ENCODE data around the gene PVRIG. TPM values are rescaled to one million over a fixed set of nuclear protein-coding genes. Genes with fewer than 3 reads are reported as not detected.
"Not testable (repeated sequence)": the region's sequence is repeated elsewhere in the genome, so short reads cannot be mapped to it uniquely, and the experiment has no call there.

Gene PVRIG
- total RNA-seq, 1 experiment from 2014 or later, result 0.70 TPM

- H3K36me3 Mint-ChIP-seq (ENCODE audit: insufficient read depth in 1 of 3, low read depth in 3 of 3), result peaks cover 4 to 17% (median 8%) of the 10 kb centered on the region in 3 experiments; a peak in 6 of 7 replicates
These were observed 20.2 kb downstream of the PVRIG start for GRCh38 chr7:100239975-100240374.

DNA sequence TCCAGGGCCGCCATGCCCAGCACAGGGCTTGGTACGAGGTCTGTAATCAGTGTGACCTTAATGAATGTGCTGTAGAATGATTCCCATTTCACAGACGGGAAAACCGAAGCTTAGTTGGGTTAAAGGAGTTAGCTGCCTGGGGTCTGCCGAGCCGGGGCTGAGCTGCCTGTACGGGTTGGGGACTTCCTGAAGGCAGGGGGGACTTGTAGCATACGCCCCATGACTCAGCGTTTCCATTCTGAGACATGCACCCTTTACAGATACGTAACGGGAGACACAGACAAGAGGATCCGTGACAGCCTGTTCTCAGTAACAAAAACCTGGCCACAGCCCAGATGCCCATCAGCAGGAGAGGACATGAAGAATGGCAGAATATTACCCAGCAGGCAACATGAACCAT is 23.6 kb downstream of the PVRIG start:
- not testable (repeated sequence) for H3K9ac ChIP-seq (ENCODE audit: extremely low read depth, insufficient read length, low read length); H3K9me3 Mint-ChIP-seq; H3K79me2 ChIP-seq (ENCODE audit: insufficient read depth, low read length); H3K79me1 ChIP-seq (ENCODE audit: insufficient read depth, low read depth, low read length, poor library complexity, severe bottlenecking); H3K4me2 ChIP-seq (ENCODE audit: insufficient read depth, insufficient read length, low read length); H3K18ac ChIP-seq (ENCODE audit: insufficient read length, low read depth, low read length); H2BK120ac ChIP-seq (ENCODE audit: low read depth, low read length, poor library complexity, severe bottlenecking); H3K27me3 ChIP-seq (ENCODE audit: insufficient read depth, low read length); H3K4ac ChIP-seq (ENCODE audit: low read depth, low read length); H3K27me3 Mint-ChIP-seq (ENCODE audit: low read depth); H3K27ac ChIP-seq (ENCODE audit: insufficient read length, low read depth, low read length); H2BK20ac ChIP-seq (ENCODE audit: low read depth, low read length, poor library complexity, severe bottlenecking); H2AFZ ChIP-seq (ENCODE audit: low read length); H3K9me3 ChIP-seq (ENCODE audit: control insufficient read depth, low read depth, low read length); H3T11ph ChIP-seq (ENCODE audit: low read length); H4K20me1 ChIP-seq (ENCODE audit: control insufficient read depth, insufficient read depth, insufficient read length); H2AK5ac ChIP-seq (ENCODE audit: insufficient read length, low read length); H3K56ac ChIP-seq (ENCODE audit: insufficient read length, low read depth, low read length); DNase-seq; H3K23ac ChIP-seq (ENCODE audit: insufficient read length, low read depth, low read length); H3K23me2 ChIP-seq (ENCODE audit: insufficient read length, low read depth, low read length, poor library complexity, severe bottlenecking); H2BK5ac ChIP-seq (ENCODE audit: insufficient read length, low read length); H4K5ac ChIP-seq (ENCODE audit: insufficient read length, low read depth, low read length); H4K91ac ChIP-seq (ENCODE audit: insufficient read length, low read depth, low read length); H3K14ac ChIP-seq (ENCODE audit: insufficient read depth, low read length); H3K4me1 ChIP-seq (ENCODE audit: insufficient read depth, low read length); H2BK12ac ChIP-seq (ENCODE audit: insufficient read length, low read depth, low read length); H3K4me3 Mint-ChIP-seq; H4K8ac ChIP-seq (replicated peaks; ENCODE audit: insufficient read length, low read depth, low read length); H2BK15ac ChIP-seq (ENCODE audit: low read depth, low read length)
- peak overlapping the region; percentile 10 to 91 (median 86) for H3K27ac Mint-ChIP-seq
- H3K36me3 Mint-ChIP-seq (ENCODE audit: insufficient read depth in 1 of 3, low read depth in 3 of 3), result peaks cover 2 to 21% (median 13%) of the 10 kb centered on the region in 3 experiments; a peak in 6 of 7 replicates
- H3K4me1 Mint-ChIP-seq, result peaks cover 39 to 50% of the 10 kb centered on the region in 2 experiments
- no CpG with 5 or more reads among the region's 12 CpGs for WGBS (ENCODE audit: extremely low coverage, insufficient read length, low lambda C conversion rate)

More at GRCh38 chr7:100239975-100240374, 20.2 kb downstream of the PVRIG start:
- not testable (repeated sequence) for H3T11ph ChIP-seq (ENCODE audit: low read length); H2BK5ac ChIP-seq (ENCODE audit: insufficient read length, low read length); H3K4me3 Mint-ChIP-seq; H3K27ac ChIP-seq (ENCODE audit: insufficient read length, low read depth, low read length); H3K9me3 ChIP-seq (ENCODE audit: control insufficient read depth, low read depth, low read length); H2AK5ac ChIP-seq (ENCODE audit: insufficient read length, low read length); H3K18ac ChIP-seq (ENCODE audit: insufficient read length, low read depth, low read length); H2BK15ac ChIP-seq (ENCODE audit: low read depth, low read length); H4K20me1 ChIP-seq (ENCODE audit: control insufficient read depth, insufficient read depth, insufficient read length); H2AFZ ChIP-seq (ENCODE audit: low read length); DNase-seq; H4K8ac ChIP-seq (replicated peaks; ENCODE audit: insufficient read length, low read depth, low read length); H3K23me2 ChIP-seq (ENCODE audit: insufficient read length, low read depth, low read length, poor library complexity, severe bottlenecking); H3K56ac ChIP-seq (ENCODE audit: insufficient read length, low read depth, low read length); H2BK12ac ChIP-seq (ENCODE audit: insufficient read length, low read depth, low read length); H3K79me2 ChIP-seq (ENCODE audit: insufficient read depth, low read length); H4K5ac ChIP-seq (ENCODE audit: insufficient read length, low read depth, low read length); H3K4me2 ChIP-seq (ENCODE audit: insufficient read depth, insufficient read length, low read length); H2BK120ac ChIP-seq (ENCODE audit: low read depth, low read length, poor library complexity, severe bottlenecking); H3K4me1 ChIP-seq (ENCODE audit: insufficient read depth, low read length); H3K79me1 ChIP-seq (ENCODE audit: insufficient read depth, low read depth, low read length, poor library complexity, severe bottlenecking); H3K27me3 Mint-ChIP-seq (ENCODE audit: low read depth); H3K4ac ChIP-seq (ENCODE audit: low read depth, low read length); H3K9me3 Mint-ChIP-seq; H4K91ac ChIP-seq (ENCODE audit: insufficient read length, low read depth, low read length); H3K14ac ChIP-seq (ENCODE audit: insufficient read depth, low read length); H3K27me3 ChIP-seq (ENCODE audit: insufficient read depth, low read length); H3K23ac ChIP-seq (ENCODE audit: insufficient read length, low read depth, low read length); H2BK20ac ChIP-seq (ENCODE audit: low read depth, low read length, poor library complexity, severe bottlenecking); H3K9ac ChIP-seq (ENCODE audit: extremely low read depth, insufficient read length, low read length)
- peaks cover 14 to 21% of the 10 kb centered on the region in 2 experiments for H3K4me1 Mint-ChIP-seq
- H3K27ac Mint-ChIP-seq, result 0 out of 7 replicates have a peak overlapping the region, but pooled peaks of 1 of the 3 experiments have one; percentile 14
- no CpG with 5 or more reads among the region's 7 CpGs for WGBS (ENCODE audit: extremely low coverage, insufficient read length, low lambda C conversion rate)

Data from H9 (cell line).